ENCODE measurements around the gene ADAMTS9.

The ADAMTS9 gene

DNA sequence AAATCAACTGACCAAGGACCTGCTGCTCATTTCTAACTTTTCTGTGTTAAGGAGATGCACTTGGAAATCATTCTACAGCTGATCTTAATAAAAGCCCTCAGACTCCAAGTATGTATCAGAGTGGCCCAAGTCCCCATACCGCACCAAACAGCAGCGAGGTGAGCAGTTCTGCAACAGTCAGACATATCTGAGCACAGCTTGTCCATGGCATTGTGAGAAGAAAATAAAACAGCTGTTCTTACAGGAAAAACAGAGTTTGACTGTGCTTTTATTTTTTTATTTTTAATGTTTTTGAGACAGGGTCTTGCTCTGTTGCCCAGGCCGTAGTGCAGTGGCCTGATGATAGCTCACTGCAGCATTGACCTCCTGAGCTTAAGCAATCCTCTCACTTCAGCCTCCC lies 131.8 kb downstream of the ADAMTS9 start:
- DNase-seq = no peak
- Histone ChIP-seq H3K27ac (no peak overlapping the region), H3K27me3 (replicated peaks) (no peaks in the 10 kb centered on the region), H3K36me3 (replicated peaks) (no peaks in the 10 kb centered on the region), H3K4me3 (ENCODE audit: low read depth, low read length) (no peak overlapping the region)
- in situ Hi-C loops (cut with HindIII; ENCODE audit: low pct_ligation_motif_present, low sequenced_read_pairs) = no loop called here
- TF ChIP-seq, protein P1, sequence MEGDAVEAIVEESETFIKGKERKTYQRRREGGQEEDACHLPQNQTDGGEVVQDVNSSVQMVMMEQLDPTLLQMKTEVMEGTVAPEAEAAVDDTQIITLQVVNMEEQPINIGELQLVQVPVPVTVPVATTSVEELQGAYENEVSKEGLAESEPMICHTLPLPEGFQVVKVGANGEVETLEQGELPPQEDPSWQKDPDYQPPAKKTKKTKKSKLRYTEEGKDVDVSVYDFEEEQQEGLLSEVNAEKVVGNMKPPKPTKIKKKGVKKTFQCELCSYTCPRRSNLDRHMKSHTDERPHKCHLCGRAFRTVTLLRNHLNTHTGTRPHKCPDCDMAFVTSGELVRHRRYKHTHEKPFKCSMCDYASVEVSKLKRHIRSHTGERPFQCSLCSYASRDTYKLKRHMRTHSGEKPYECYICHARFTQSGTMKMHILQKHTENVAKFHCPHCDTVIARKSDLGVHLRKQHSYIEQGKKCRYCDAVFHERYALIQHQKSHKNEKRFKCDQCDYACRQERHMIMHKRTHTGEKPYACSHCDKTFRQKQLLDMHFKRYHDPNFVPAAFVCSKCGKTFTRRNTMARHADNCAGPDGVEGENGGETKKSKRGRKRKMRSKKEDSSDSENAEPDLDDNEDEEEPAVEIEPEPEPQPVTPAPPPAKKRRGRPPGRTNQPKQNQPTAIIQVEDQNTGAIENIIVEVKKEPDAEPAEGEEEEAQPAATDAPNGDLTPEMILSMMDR (IDR thresholded peaks at IDR 0.05; ENCODE audit: low read depth, low read length, missing control alignments) = no peak

GRCh38 chr3:64555351-64555750 lies 132.4 kb downstream of the ADAMTS9 start:
- TF ChIP-seq, protein P1 (IDR thresholded peaks at IDR 0.05; ENCODE audit: low read depth, low read length, missing control alignments) = no peak
- in situ Hi-C loops (cut with HindIII; ENCODE audit: low pct_ligation_motif_present, low sequenced_read_pairs) = no loop called here
- no peak for DNase-seq
- Histone ChIP-seq H3K27me3 (replicated peaks) (no peaks in the 10 kb centered on the region), H3K36me3 (replicated peaks) (no peaks in the 10 kb centered on the region), H3K27ac (no peak overlapping the region), H3K4me3 (ENCODE audit: low read depth, low read length) (no peak overlapping the region)

GRCh38 chr3:64554096-64554920 lies 133.5 kb downstream of the ADAMTS9 start:
- TF ChIP-seq, protein P1 (IDR thresholded peaks at IDR 0.05; ENCODE audit: low read depth, low read length, missing control alignments) = no peak
- Histone ChIP-seq H3K27ac (no peak overlapping the region), H3K36me3 (replicated peaks) (no peaks in the 10 kb centered on the region), H3K27me3 (replicated peaks) (no peaks in the 10 kb centered on the region), H3K4me3 (ENCODE audit: low read depth, low read length) (no peak overlapping the region)
- in situ Hi-C loops (cut with HindIII; ENCODE audit: low pct_ligation_motif_present, low sequenced_read_pairs) = no loop called here
- no peak for DNase-seq

GRCh38 chr3:64552966-64553365 lies 134.8 kb downstream of the ADAMTS9 start:
- in situ Hi-C loops (cut with HindIII; ENCODE audit: low pct_ligation_motif_present, low sequenced_read_pairs) = no loop called here

GRCh38 chr3:64552160-64552559 lies 135.6 kb downstream of the ADAMTS9 start:
- no peaks in the 10 kb centered on the region for H3K27me3 ChIP-seq (replicated peaks)
- H3K4me3 ChIP-seq (ENCODE audit: low read depth, low read length) = no peak overlapping the region
- in situ Hi-C loops (cut with HindIII; ENCODE audit: low pct_ligation_motif_present, low sequenced_read_pairs) = no loop called here
- no peak overlapping the region for H3K27ac ChIP-seq
- TF ChIP-seq, protein P1 (IDR thresholded peaks at IDR 0.05; ENCODE audit: low read depth, low read length, missing control alignments) = no peak
- H3K36me3 ChIP-seq (replicated peaks) = no peaks in the 10 kb centered on the region
- no peak for DNase-seq

More at GRCh38 chr3:64552966-64553365, 134.8 kb downstream of the ADAMTS9 start:
- DNase-seq = no peak
- H3K4me3 ChIP-seq (ENCODE audit: low read depth, low read length) = no peak overlapping the region
- no peaks in the 10 kb centered on the region for H3K36me3 ChIP-seq (replicated peaks)
- TF ChIP-seq, protein P1 (IDR thresholded peaks at IDR 0.05; ENCODE audit: low read depth, low read length, missing control alignments) = no peak
- H3K27ac ChIP-seq = no peak overlapping the region
- no peaks in the 10 kb centered on the region for H3K27me3 ChIP-seq (replicated peaks)

All from brain microvascular endothelial cell (primary cell).